T-helper 2 cell treated with Interferon-gamma antibody and Interleukin-4, amounts not matched to agents 5 μg/mL and 100 μg/mL, for 36 hours (primary cell): ENCODE measurements around the gene SLC7A8.
A peak's percentile ranks its signal among the peaks of the same experiment; 100 is the strongest.

Experiments
- DNase-seq: peaks from one replicate; pipeline ENCODE4 v3.0.0; 2021; ENCODE audit warnings: low spot score
- H3K27ac Mint-ChIP-seq: one replicate; pipeline ENCODE4 v1.8.0; 2021; ENCODE audit warnings: mild to moderate bottlenecking, mixed read lengths
- H3K27me3 Mint-ChIP-seq: one replicate; pipeline ENCODE4 v1.8.0; 2021; ENCODE audit warnings: low read depth, mixed read lengths
- H3K36me3 Mint-ChIP-seq: one replicate; pipeline ENCODE4 v1.8.0; 2021; ENCODE audit warnings: low read depth, mixed read lengths
- H3K4me1 Mint-ChIP-seq: one replicate; pipeline ENCODE4 v1.8.0; 2021; ENCODE audit warnings: low read depth, mixed read lengths
- H3K4me3 Mint-ChIP-seq: one replicate; pipeline ENCODE4 v1.8.0; 2022; ENCODE audit warnings: mild to moderate bottlenecking, moderate library complexity, mixed read lengths
- H3K9me3 Mint-ChIP-seq: one replicate; pipeline ENCODE4 v1.8.0; 2021; ENCODE audit warnings: mixed read lengths

Gene SLC7A8

DNA sequence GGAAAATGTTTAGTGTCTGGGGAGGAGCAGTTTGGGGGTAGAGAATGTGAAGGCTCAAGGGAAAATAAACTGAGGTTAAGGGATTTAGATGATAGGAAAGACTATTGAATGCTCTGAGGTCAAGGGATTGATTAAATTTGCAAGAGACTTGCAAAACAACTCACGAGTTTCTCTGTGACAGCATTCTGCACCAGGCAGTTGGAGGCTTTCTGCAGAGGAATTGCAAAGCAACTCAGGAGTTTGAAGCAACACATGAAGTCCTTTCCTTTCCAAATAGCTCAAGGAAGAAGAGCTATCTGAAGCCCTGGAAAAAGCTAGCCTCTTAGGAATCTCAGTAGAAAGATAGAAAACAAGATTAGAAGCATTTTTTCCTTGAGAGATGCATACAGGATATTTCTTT, 23.9 kb downstream of the SLC7A8 start:
- peaks cover 11% of the 10 kb centered on the region for H3K4me1 Mint-ChIP-seq
- H3K27me3 Mint-ChIP-seq: peaks cover 4% of the 10 kb centered on the region
- no peak overlapping the region for H3K27ac Mint-ChIP-seq
- H3K36me3 Mint-ChIP-seq: no peaks in the 10 kb centered on the region
- H3K9me3 Mint-ChIP-seq: no peaks in the 10 kb centered on the region
- DNase-seq: no peak
- H3K4me3 Mint-ChIP-seq: no peak overlapping the region

DNA sequence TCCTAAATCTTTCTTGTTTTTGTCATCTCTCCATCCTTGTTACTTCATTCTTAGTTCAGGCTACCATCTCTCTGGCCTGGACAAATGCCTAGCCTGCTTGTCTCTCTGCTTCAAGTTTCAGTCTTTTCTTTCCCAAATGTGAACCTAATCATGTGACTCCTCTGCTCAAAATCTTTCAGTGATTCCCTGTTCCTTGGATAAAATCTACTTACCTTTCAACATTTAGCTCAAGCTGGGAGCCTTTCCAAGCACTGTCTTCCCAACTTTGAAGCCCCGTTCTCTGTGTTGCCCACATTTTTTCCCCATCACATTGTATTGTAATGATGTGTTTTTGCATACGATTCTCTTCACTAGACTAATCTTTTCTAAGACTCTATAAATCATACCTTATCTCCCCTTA, 24.7 kb downstream of the SLC7A8 start:
- Mint-ChIP-seq H3K4me3 (no peak overlapping the region), H3K9me3 (no peaks in the 10 kb centered on the region), H3K4me1 (peaks cover 14% of the 10 kb centered on the region), H3K27ac (no peak overlapping the region), H3K27me3 (peaks cover 4% of the 10 kb centered on the region), H3K36me3 (no peaks in the 10 kb centered on the region)
- no peak for DNase-seq

DNA sequence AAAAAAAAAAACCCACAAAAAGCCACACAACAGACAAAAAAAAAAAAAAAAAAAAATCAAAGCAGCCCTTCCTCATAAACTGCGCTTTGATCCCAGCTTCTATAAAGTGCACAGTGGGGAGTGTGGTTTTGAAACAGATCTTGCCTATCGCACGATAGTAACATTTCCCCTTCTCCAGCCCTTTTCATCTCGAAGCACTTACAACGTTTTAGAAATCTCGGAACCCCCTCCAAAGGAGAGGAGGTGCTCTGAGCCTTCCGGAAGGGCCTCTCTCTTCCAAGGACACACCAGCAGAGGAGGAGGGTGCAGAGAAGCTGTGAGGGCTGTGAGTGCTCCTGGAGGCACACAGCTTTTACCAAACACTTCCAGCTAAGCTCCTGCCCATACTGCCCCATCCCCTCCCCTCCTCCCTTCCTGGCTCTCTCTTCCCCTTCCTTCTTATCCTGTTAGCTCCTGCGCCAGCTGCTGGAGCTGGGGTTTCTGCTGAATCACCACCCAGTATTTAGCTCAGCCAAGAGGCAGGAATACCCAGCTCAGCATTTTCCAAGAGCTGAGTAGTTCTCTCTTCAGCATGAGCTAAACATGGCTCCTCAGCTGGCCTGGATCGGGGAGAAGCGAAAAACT, 28.4 kb downstream of the SLC7A8 start:
- no peak for DNase-seq
- Mint-ChIP-seq H3K27ac (no peak overlapping the region), H3K9me3 (no peaks in the 10 kb centered on the region), H3K4me3 (no peak overlapping the region), H3K4me1 (peaks cover 10% of the 10 kb centered on the region), H3K36me3 (no peaks in the 10 kb centered on the region), H3K27me3 (peaks cover 4% of the 10 kb centered on the region)

DNA sequence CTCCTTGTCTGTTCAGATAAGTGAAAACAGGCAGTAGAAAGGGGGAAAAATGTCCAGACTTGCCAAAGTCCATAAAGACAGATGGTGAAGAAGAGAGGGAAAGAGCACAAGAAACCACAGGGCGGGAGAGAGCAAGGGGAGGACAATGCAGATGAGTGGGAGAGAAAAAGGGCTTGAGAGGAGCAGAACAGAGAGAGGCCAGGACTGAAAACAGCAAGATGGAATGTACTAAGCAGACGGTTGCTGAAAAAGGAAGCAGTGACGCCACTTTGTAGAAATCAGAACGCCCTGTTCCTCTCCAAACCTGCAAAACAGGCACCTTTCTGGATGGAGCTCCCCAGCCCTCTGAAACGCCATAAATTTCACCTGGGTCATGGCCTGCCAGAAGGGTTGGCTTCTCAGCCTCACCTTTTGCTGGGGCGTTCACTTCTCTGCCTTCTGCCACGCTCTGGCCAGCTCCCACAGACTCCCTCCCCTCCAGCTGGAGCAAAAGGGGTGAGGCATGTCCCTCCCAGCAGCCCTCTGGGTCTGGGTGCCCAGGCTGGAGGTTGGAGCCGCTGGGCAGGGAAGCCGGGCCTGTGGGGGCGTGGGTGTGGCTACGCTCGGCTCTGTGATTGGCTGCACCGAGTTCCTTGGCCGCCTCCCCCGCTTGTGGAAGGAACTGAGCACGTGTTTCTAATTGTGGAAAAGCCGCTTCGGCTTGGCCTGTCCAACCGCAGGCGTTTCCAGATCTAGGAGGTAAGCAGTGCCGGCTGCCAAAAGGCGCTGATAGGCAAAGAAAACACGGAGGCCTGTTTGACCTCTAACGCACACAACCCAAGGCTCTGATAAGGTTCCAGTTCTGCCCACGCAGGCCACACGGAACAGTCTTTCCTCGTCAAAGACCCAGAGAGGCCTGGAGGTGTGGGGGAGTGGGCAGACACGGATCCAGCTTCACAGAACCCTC, 29.3 kb downstream of the SLC7A8 start:
- no peak overlapping the region for H3K4me3 Mint-ChIP-seq
- peaks cover 11% of the 10 kb centered on the region for H3K4me1 Mint-ChIP-seq
- no peak for DNase-seq
- no peaks in the 10 kb centered on the region for H3K9me3 Mint-ChIP-seq
- no peaks in the 10 kb centered on the region for H3K36me3 Mint-ChIP-seq
- no peak overlapping the region for H3K27ac Mint-ChIP-seq
- H3K27me3 Mint-ChIP-seq: peaks cover under 1% of the 10 kb centered on the region

- Mint-ChIP-seq H3K9me3 (no peaks in the 10 kb centered on the region), H3K27me3 (no peaks in the 10 kb centered on the region), H3K4me3 (no peak overlapping the region), H3K27ac (no peak overlapping the region), H3K4me1 (peaks cover 24% of the 10 kb centered on the region), H3K36me3 (no peaks in the 10 kb centered on the region)
- DNase-seq: no peak
Measured at GRCh38 chr14:23151342-23151741, 32.1 kb downstream of the SLC7A8 start.

GRCh38 chr14:23149745-23150144, 33.7 kb downstream of the SLC7A8 start:
- Mint-ChIP-seq H3K4me1 (peaks cover 23% of the 10 kb centered on the region), H3K4me3 (no peak overlapping the region), H3K27me3 (no peaks in the 10 kb centered on the region), H3K9me3 (no peaks in the 10 kb centered on the region), H3K27ac (no peak overlapping the region), H3K36me3 (no peaks in the 10 kb centered on the region)
- no peak for DNase-seq

GRCh38 chr14:23148591-23149249, 34.7 kb downstream of the SLC7A8 start:
- DNase-seq: no peak
- Mint-ChIP-seq H3K36me3 (no peaks in the 10 kb centered on the region), H3K4me1 (peaks cover 19% of the 10 kb centered on the region), H3K9me3 (no peaks in the 10 kb centered on the region), H3K27me3 (no peaks in the 10 kb centered on the region), H3K4me3 (no peak overlapping the region), H3K27ac (no peak overlapping the region)

- Mint-ChIP-seq H3K4me3 (no peak overlapping the region), H3K27me3 (no peaks in the 10 kb centered on the region), H3K9me3 (no peaks in the 10 kb centered on the region)
Measured at GRCh38 chr14:23147676-23148075, 35.8 kb downstream of the SLC7A8 start.

GRCh38 chr14:23146980-23147379, 36.5 kb downstream of the SLC7A8 start:
- no peaks in the 10 kb centered on the region for H3K9me3 Mint-ChIP-seq
- H3K4me3 Mint-ChIP-seq: no peak overlapping the region
- no peak for DNase-seq
- no peaks in the 10 kb centered on the region for H3K36me3 Mint-ChIP-seq
- peaks cover 18% of the 10 kb centered on the region for H3K4me1 Mint-ChIP-seq
- H3K27me3 Mint-ChIP-seq: no peaks in the 10 kb centered on the region
- no peak overlapping the region for H3K27ac Mint-ChIP-seq

More at GRCh38 chr14:23147676-23148075, 35.8 kb downstream of the SLC7A8 start:
- no peaks in the 10 kb centered on the region for H3K36me3 Mint-ChIP-seq
- H3K27ac Mint-ChIP-seq: no peak overlapping the region
- H3K4me1 Mint-ChIP-seq: peaks cover 18% of the 10 kb centered on the region
- DNase-seq: no peak

DNA sequence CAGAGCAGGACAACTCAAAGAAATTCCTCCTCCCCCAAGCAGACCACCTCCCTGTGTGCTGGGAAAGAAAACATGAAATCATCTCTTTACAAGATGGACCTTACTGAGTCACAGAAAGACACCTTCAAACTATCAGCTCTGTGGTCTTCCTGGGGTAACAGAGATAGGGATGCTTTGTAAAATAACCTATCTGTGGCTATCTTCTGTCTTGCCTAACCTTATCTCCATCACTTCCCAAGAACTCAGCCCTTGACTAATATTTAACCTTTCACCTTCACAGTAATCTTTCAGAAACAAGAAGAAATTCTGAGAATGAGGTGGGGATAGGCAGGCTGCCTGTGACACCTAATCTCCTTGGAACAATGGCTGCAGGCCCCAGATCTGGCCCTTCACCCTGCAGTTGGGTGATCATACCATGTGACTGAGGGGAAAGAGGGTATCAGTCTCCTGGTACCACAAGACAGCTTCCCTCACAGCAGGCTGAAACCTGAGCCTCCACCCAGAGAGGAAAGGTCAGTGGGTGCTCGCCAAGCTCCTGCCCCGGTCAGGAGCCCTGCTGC, 37.0 kb downstream of the SLC7A8 start:
- no peaks in the 10 kb centered on the region for H3K36me3 Mint-ChIP-seq
- H3K9me3 Mint-ChIP-seq: no peaks in the 10 kb centered on the region
- DNase-seq: peak; percentile 17
- H3K27me3 Mint-ChIP-seq: no peaks in the 10 kb centered on the region
- H3K27ac Mint-ChIP-seq: no peak overlapping the region
- no peak overlapping the region for H3K4me3 Mint-ChIP-seq
- peaks cover 18% of the 10 kb centered on the region for H3K4me1 Mint-ChIP-seq

DNA sequence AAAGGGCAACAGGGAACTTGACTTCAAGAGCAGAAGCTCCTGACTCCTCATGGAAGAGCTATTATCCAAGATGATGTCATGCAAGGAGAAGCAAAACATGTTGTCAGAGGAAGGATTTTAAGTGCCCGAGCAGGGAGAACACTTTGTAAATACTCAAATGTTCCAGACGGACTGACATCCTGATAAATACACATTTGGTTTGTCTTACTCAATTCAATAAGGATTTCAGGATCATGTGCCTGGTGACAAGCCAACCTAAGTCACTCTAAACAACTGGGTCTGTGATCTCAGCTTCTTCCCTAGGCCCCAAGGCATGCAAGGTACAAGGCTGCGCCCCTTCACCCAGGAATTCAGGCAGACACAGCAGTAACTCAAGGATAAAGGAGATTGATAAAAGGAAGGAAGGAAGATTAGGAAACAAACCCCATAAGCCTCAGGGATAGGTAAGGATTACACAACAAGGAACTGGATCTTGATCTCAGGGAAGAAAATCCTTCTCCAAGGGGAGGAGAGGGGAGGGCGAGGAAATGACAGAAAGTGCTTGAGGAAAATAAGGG, 37.6 kb downstream of the SLC7A8 start:
- H3K27me3 Mint-ChIP-seq: no peaks in the 10 kb centered on the region
- DNase-seq: no peak
- no peaks in the 10 kb centered on the region for H3K9me3 Mint-ChIP-seq
- H3K4me1 Mint-ChIP-seq: peaks cover 18% of the 10 kb centered on the region
- no peak overlapping the region for H3K27ac Mint-ChIP-seq
- no peak overlapping the region for H3K4me3 Mint-ChIP-seq
- no peaks in the 10 kb centered on the region for H3K36me3 Mint-ChIP-seq

- H3K36me3 Mint-ChIP-seq: no peaks in the 10 kb centered on the region
- no peak overlapping the region for H3K4me3 Mint-ChIP-seq
- peaks cover 15% of the 10 kb centered on the region for H3K4me1 Mint-ChIP-seq
- no peak for DNase-seq
- H3K9me3 Mint-ChIP-seq: no peaks in the 10 kb centered on the region
- H3K27me3 Mint-ChIP-seq: no peaks in the 10 kb centered on the region
- H3K27ac Mint-ChIP-seq: no peak overlapping the region
Measured at GRCh38 chr14:23143911-23144310, 39.5 kb downstream of the SLC7A8 start.

DNA sequence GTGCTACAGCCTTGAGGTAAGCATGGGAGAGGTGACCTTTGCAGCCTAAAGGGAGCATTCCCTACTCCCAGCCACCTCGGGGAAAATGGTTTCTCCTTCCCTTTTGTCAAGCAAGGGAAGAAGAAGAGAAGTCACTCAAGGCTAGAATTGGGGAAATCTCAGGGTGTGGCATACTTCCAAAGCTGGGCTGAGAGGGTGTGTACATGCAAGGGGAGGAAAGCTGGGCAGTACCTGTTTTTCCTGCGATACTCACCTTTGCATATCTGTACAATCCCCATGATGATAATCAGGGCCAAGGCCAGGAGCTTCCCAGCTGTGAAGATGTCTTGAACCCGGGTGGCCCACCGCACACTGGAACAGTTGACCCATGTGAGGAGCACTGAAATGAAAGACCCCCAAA, 40.6 kb downstream of the SLC7A8 start:
- H3K27me3 Mint-ChIP-seq: no peaks in the 10 kb centered on the region
- DNase-seq: no peak
- H3K9me3 Mint-ChIP-seq: no peaks in the 10 kb centered on the region
- H3K4me1 Mint-ChIP-seq: peaks cover 10% of the 10 kb centered on the region
- H3K4me3 Mint-ChIP-seq: no peak overlapping the region
- H3K27ac Mint-ChIP-seq: no peak overlapping the region
- no peaks in the 10 kb centered on the region for H3K36me3 Mint-ChIP-seq
